PC-3 (cell line): Measurements from ENCODE around the gene TXK.

Experiments used
- EZH2 ChIP-seq: fragments of 300-600 bp; sonication (generic); IDR thresholded peaks from one replicate; pipeline ENCODE4 v1.6.1; 2017; ENCODE audit warnings: antibody characterized with exemption, mild to moderate bottlenecking, low read length; ENCODE audit not compliant: unreplicated experiment
- EZH2phosphoT487 ChIP-seq: fragments of 300-600 bp; sonication (generic); IDR thresholded peaks from 2 replicates; pipeline ENCODE4 v1.6.1; 2018; ENCODE audit warnings: mild to moderate bottlenecking, antibody characterized with exemption, low read length, borderline replicate concordance
- TF ChIP-seq, protein P1 (sequence below): fragments of 300-600 bp; sonication (generic); conservative IDR thresholded peaks from 2 replicates; pipeline ENCODE4 v1.5.1; 2017; ENCODE audit warnings: antibody characterized with exemption, low read depth, mild to moderate bottlenecking, low read length

DNA sequence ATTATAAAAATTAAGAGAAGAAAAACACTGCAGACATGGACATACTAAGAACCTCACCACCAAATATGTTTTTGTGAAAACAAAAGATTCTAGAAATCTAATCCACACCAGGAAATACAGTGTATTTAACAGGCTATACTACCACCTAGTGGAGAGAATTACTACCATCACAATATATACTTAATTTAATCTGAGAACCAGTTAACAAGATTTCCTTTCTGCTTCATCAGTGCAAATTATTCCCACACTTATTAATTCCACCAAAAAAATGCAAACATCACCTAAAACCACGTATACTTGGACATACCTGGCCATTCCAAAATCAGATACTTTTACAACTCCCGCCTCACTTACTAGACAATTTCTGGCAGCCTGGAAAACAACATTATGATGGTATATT is 7.0 kb upstream of the TXK start:
- TF ChIP-seq EZH2 (no peak), EZH2phosphoT487 (no peak)
- TF ChIP-seq, protein P1, sequence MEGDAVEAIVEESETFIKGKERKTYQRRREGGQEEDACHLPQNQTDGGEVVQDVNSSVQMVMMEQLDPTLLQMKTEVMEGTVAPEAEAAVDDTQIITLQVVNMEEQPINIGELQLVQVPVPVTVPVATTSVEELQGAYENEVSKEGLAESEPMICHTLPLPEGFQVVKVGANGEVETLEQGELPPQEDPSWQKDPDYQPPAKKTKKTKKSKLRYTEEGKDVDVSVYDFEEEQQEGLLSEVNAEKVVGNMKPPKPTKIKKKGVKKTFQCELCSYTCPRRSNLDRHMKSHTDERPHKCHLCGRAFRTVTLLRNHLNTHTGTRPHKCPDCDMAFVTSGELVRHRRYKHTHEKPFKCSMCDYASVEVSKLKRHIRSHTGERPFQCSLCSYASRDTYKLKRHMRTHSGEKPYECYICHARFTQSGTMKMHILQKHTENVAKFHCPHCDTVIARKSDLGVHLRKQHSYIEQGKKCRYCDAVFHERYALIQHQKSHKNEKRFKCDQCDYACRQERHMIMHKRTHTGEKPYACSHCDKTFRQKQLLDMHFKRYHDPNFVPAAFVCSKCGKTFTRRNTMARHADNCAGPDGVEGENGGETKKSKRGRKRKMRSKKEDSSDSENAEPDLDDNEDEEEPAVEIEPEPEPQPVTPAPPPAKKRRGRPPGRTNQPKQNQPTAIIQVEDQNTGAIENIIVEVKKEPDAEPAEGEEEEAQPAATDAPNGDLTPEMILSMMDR: peak; percentile 61
